B cell (primary cell): ENCODE results near the gene CLSTN2. TPM values are rescaled to one million over a fixed set of nuclear protein-coding genes. Genes with fewer than 3 reads are reported as not detected.

Source experiments
- ATAC-seq: fragments of 200-7000 bp; cut with Tn5 transposase; one replicate; pipeline ENCODE4 v1.10.0; 2021; ENCODE audit warnings: low read depth, mild to moderate bottlenecking, moderate number of reproducible peaks, moderate library complexity
- CTCF ChIA-PET: fragments of 350-600 bp; sonication (Branson Sonifier 250); formaldehyde crosslinking; loops from one replicate; lab custom pipeline; 2021; ENCODE audit warnings: antibody characterized with exemption, inconsistent platforms; lab: Charles Lee
- POLR2A ChIA-PET: fragments of 350-600 bp; sonication (Branson Sonifier 250); formaldehyde crosslinking; loops from one replicate; lab custom pipeline; 2021; ENCODE audit warnings: antibody characterized with exemption; lab: Charles Lee
- DNase-seq: peaks from one replicate; pipeline ENCODE4 v3.0.0; 2013
- H2AFZ ChIP-seq: 2 replicates; pipeline ENCODE4 v1.6.1; 2012; ENCODE audit warnings: mild to moderate bottlenecking, low read depth, low read length; ENCODE audit not compliant: insufficient read depth, poor library complexity, severe bottlenecking
- H3K27ac ChIP-seq, 2 donors: 1 replicate in 1 of 2; 2 replicates in 1 of 2; pipeline ENCODE4 v1.5.1; 2012 to 2013; ENCODE audit warnings: low read length in 2 of 2, mild to moderate bottlenecking in 2 of 2, moderate library complexity in 1 of 2
- H3K27me3 ChIP-seq, 4 experiments: fragments of 200-600 bp in 1 of 4; sonication (generic) in 1 of 4; replicated peaks in 1 of 4; 1 replicate in 2 of 4; 2 replicates in 2 of 4; pipeline versions ENCODE4 v1.6.1 to v1.7.0; 2013 to 2016; ENCODE audit warnings: low read length in 3 of 4, mild to moderate bottlenecking in 2 of 4, mixed read lengths in 1 of 4, moderate library complexity in 1 of 4; ENCODE audit not compliant: insufficient read depth in 4 of 4, control insufficient read depth in 3 of 4; ENCODE audit errors: control extremely low read depth in 1 of 4
- H3K36me3 ChIP-seq, 2 experiments: replicated peaks in 1 of 2; 1 replicate in 1 of 2; 2 replicates in 1 of 2; pipeline versions ENCODE4 v1.6.1 to v1.7.1; 2013; ENCODE audit warnings: low read length in 1 of 2; ENCODE audit not compliant: insufficient read depth in 2 of 2, control insufficient read depth in 1 of 2; ENCODE audit errors: control extremely low read depth in 1 of 2, extremely low read depth in 1 of 2
- H3K4me1 ChIP-seq, 2 donors: fragments of 200-600 bp in 1 of 2; sonication (generic) in 1 of 2; 1 replicate in 1 of 2; 2 replicates in 1 of 2; pipeline versions ENCODE4 v1.5.1 to v1.6.1; 2013 to 2017; ENCODE audit warnings: low read length in 2 of 2; ENCODE audit not compliant: control insufficient read depth in 2 of 2, insufficient read depth in 2 of 2
- H3K4me2 ChIP-seq: replicated peaks from 2 replicates; pipeline ENCODE3; 2012; ENCODE audit warnings: mild to moderate bottlenecking, low read depth, low read length; ENCODE audit not compliant: poor library complexity, severe bottlenecking
- H3K4me3 ChIP-seq, 5 experiments: fragments of 200-600 bp in 1 of 5; sonication (generic) in 1 of 5; 1 replicate in 3 of 5; 2 replicates in 2 of 5; pipeline versions ENCODE4 v1.5.1 to v1.7.0; 2011 to 2016; ENCODE audit warnings: low read length in 4 of 5, mild to moderate bottlenecking in 4 of 5, low read depth in 2 of 5, control low read depth in 1 of 5, moderate library complexity in 1 of 5; ENCODE audit not compliant: insufficient read depth in 1 of 5; ENCODE audit errors: control extremely low read depth in 1 of 5, extremely low read depth in 1 of 5
- H3K79me2 ChIP-seq: fragments of 200-600 bp; sonication (generic); one replicate; pipeline ENCODE4 v1.6.0; 2016; ENCODE audit warnings: low read length; ENCODE audit not compliant: control insufficient read depth, insufficient read depth
- H3K9ac ChIP-seq: fragments of 200-600 bp; sonication (generic); 2 replicates; pipeline ENCODE4 v1.6.1; 2017; ENCODE audit warnings: mild to moderate bottlenecking, low read length, moderate library complexity
- H3K9me3 ChIP-seq, 3 donors: one replicate each; pipeline versions ENCODE4 v1.6.1 to v1.7.1; 2013; ENCODE audit warnings: low read length in 2 of 3; ENCODE audit not compliant: control insufficient read depth in 2 of 3, insufficient read depth in 1 of 3; ENCODE audit errors: control extremely low read depth in 1 of 3
- H4K20me1 ChIP-seq: 2 replicates; pipeline ENCODE4 v1.6.0; 2012; ENCODE audit warnings: mild to moderate bottlenecking, low read length; ENCODE audit not compliant: insufficient read depth, control insufficient read depth, poor library complexity, severe bottlenecking
- H3K27ac Mint-ChIP-seq: one replicate; pipeline ENCODE4 v1.8.0; 2021; ENCODE audit warnings: mixed read lengths
- H3K27me3 Mint-ChIP-seq: one replicate; pipeline ENCODE4 v1.8.0; 2021; ENCODE audit warnings: mixed read lengths
- H3K4me1 Mint-ChIP-seq: one replicate; pipeline ENCODE4 v1.8.0; 2021; ENCODE audit warnings: mixed read lengths
- H3K4me3 Mint-ChIP-seq: one replicate; pipeline ENCODE4 v1.8.0; 2021; ENCODE audit warnings: mixed read lengths
- H3K9me3 Mint-ChIP-seq: one replicate; pipeline ENCODE4 v1.8.0; 2022; ENCODE audit warnings: mixed read lengths; ENCODE audit not compliant: insufficient read depth
- EZH2 ChIP-seq: IDR thresholded peaks from 2 replicates; pipeline ENCODE4 v1.6.1; 2012; ENCODE audit warnings: borderline replicate concordance, low read depth, mild to moderate bottlenecking, moderate library complexity, low read length; ENCODE audit not compliant: insufficient read depth, poor library complexity, severe bottlenecking
- WGBS: methylation state at CpG from one replicate; pipeline ENCODE4 v1.1.5; 2013; ENCODE audit warnings: missing lambda C conversion rate; ENCODE audit not compliant: insufficient coverage; 5-methylcytosine and 5-hydroxymethylcytosine counted together
- intact Hi-C: fragments of 100-400 bp; cut with micrococcal nuclease; formaldehyde crosslinking; loops from one replicate; pipeline ENCODE4 v1.10.0; 2022
- polyA plus RNA-seq: library from polyadenylated mRNA; depleted of rRNA; stranded (reverse); fragments of >200 nt; gene quantifications from 2 replicates; pipeline ENCODE4 v1.2.3, GENCODE V29; 2012
- total RNA-seq, 2 donors: library from RNA; stranded (reverse); fragments of 120-200 nt in 1 of 2; gene quantifications; 1 replicate in 1 of 2; 2 replicates in 1 of 2; pipeline versions ENCODE4 v1.2.3 to v1.2.4, GENCODE V29; 2013 to 2022
- TF ChIP-seq, protein P1 (sequence below): fragments of 200-600 bp; IDR thresholded peaks from one replicate; pipeline ENCODE4 v1.8.0; 2022; ENCODE audit warnings: antibody characterized with exemption, mild to moderate bottlenecking

The CLSTN2 gene
- total and polyA plus RNA-seq, 2 donors (not counting 1 experiment from before 2014, with no cell fraction given), result not detected

DNA sequence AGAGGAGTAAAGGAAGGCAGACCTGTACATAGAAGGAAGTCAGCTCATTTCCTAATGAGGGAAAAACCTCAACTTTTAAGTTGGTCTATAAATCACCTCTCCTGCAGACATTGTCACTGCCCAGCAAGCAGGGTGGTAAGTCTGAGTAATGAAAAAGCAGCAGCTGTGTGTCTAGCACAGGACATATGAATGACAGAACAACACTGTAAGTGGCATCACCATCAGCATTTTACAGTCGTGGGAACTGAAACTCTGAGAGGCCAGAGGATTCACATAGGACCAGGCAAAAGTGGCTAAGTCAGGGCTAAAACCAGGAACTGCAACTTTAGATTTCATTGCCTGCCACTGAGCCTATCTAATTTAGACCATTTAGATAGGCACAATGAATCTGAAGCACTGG is 235.6 kb downstream of the CLSTN2 start:
- no peak overlapping the region for H3K27ac ChIP-seq
- peaks cover 11% of the 10 kb centered on the region for H3K27me3 Mint-ChIP-seq
- 0% methylated on average over 1 of the region's 1 CpG for WGBS

DNA sequence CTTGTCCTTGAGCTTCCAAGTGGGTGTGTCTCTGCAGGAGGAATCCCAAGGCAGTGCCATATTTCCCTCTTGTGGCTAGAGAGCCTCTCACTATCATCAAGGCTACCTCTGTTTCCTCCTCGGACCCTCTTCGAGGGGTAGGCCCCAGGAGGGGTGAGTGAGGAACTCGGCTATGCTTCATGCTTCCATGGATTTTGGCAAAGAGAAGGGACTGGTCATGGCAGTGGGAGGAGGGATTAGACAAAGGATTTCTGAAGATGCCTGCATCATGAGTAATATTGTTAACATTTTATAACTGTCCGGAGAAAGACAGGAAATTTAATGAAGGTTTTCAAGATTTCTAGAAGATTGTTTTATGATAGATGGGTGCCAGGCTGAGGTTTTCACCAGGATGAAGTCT is 241.5 kb downstream of the CLSTN2 start:
- Histone ChIP-seq H2AFZ (no peak overlapping the region), H4K20me1 (no peaks in the 10 kb centered on the region), H3K4me1 (no peaks in the 10 kb centered on the region), H3K4me3 (no peak overlapping the region), H3K36me3 (no peaks in the 10 kb centered on the region), H3K9me3 (peaks cover 0 to 3% (median 0%) of the 10 kb centered on the region in 3 donors), H3K9ac (no peak overlapping the region), H3K27ac (no peak overlapping the region), H3K27me3 (peaks cover 0 to 3% (median 0%) of the 10 kb centered on the region in 4 experiments), H3K79me2 (no peaks in the 10 kb centered on the region), H3K4me2 (no peak overlapping the region)
- Mint-ChIP-seq H3K4me1 (no peaks in the 10 kb centered on the region), H3K27ac (no peak overlapping the region), H3K9me3 (no peaks in the 10 kb centered on the region), H3K4me3 (no peak overlapping the region), H3K27me3 (peaks cover 8% of the 10 kb centered on the region)
- intact Hi-C loops, result no loop called here
- DNase-seq, result no peak
- POLR2A ChIA-PET, result no interaction called here
- ATAC-seq, result no peak
- CTCF ChIA-PET, result no interaction called here
- WGBS, result 88% methylated on average over 1 of the region's 4 CpGs
- TF ChIP-seq, protein P1, sequence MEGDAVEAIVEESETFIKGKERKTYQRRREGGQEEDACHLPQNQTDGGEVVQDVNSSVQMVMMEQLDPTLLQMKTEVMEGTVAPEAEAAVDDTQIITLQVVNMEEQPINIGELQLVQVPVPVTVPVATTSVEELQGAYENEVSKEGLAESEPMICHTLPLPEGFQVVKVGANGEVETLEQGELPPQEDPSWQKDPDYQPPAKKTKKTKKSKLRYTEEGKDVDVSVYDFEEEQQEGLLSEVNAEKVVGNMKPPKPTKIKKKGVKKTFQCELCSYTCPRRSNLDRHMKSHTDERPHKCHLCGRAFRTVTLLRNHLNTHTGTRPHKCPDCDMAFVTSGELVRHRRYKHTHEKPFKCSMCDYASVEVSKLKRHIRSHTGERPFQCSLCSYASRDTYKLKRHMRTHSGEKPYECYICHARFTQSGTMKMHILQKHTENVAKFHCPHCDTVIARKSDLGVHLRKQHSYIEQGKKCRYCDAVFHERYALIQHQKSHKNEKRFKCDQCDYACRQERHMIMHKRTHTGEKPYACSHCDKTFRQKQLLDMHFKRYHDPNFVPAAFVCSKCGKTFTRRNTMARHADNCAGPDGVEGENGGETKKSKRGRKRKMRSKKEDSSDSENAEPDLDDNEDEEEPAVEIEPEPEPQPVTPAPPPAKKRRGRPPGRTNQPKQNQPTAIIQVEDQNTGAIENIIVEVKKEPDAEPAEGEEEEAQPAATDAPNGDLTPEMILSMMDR, result no peak
- TF ChIP-seq EZH2, result no peak

More for the DNA sequence above, 235.6 kb downstream of the CLSTN2 start:
- TF ChIP-seq, protein P1, result no peak
- TF ChIP-seq EZH2, result no peak
- ChIA-PET POLR2A (no interaction called here), CTCF (no interaction called here)
- no peaks in the 10 kb centered on the region for H3K9me3 ChIP-seq
- Mint-ChIP-seq H3K4me3 (no peak overlapping the region), H3K4me1 (no peaks in the 10 kb centered on the region), H3K27ac (no peak overlapping the region), H3K9me3 (no peaks in the 10 kb centered on the region)
- no peak overlapping the region for H2AFZ ChIP-seq
- H3K27me3 ChIP-seq, result no peaks in the 10 kb centered on the region
- H3K4me2 ChIP-seq, result no peak overlapping the region
- H4K20me1 ChIP-seq, result no peaks in the 10 kb centered on the region
- intact Hi-C loops, result no loop called here
- DNase-seq (no peak), ATAC-seq (no peak)
- no peak overlapping the region for H3K4me3 ChIP-seq
- H3K79me2 ChIP-seq, result no peaks in the 10 kb centered on the region
- H3K36me3 ChIP-seq, result no peaks in the 10 kb centered on the region
- H3K9ac ChIP-seq, result no peak overlapping the region
- no peaks in the 10 kb centered on the region for H3K4me1 ChIP-seq
